ENCODE results near the gene RANBP3. TPM values are rescaled to one million over a fixed set of nuclear protein-coding genes. Genes with fewer than 3 reads are reported as not detected.
A peak's percentile ranks its signal among the peaks of the same experiment; 100 is the strongest.

The RANBP3 gene
- total RNA-seq, 1 experiment from 2014 or later = 44.1 TPM

- CTCF ChIA-PET = no interaction called here
Observed at GRCh38 chr19:5907241-5907640, 70.7 kb downstream of the RANBP3 start.

GRCh38 chr19:5905114-5905778, 72.7 kb downstream of the RANBP3 start:
- BruUV-seq (replicated peaks) = TSS peak; percentile 23
- Histone ChIP-seq H3K4me3 (peak overlapping the region; percentile 88), H3K9me2 (ENCODE audit: insufficient read depth) (no peaks in the 10 kb centered on the region), H3K79me2 (ENCODE audit: low read depth) (peaks cover 33% of the 10 kb centered on the region), H3K4me1 (replicated peaks; ENCODE audit: insufficient read depth) (peaks cover 7% of the 10 kb centered on the region; the same call in 1 of the 2 replicates), H4K20me1 (ENCODE audit: insufficient read depth) (peaks cover 8% of the 10 kb centered on the region; the same call in 1 of the 2 replicates), H3K4me2 (peak overlapping the region; percentile 79), H3K27me3 (ENCODE audit: insufficient read depth, low read depth) (no peaks in the 10 kb centered on the region), H3F3A (ENCODE audit: insufficient read depth, low read depth) (no peaks in the 10 kb centered on the region), H3K36me3 (ENCODE audit: low read depth) (no peaks in the 10 kb centered on the region), H2AFZ (peak overlapping the region; percentile 91), H3K9me3 (ENCODE audit: insufficient read depth, low read depth) (no peaks in the 10 kb centered on the region), H3K27ac (no peak overlapping the region)
- ChIA-PET POLR2A (ENCODE audit: unreplicated experiment) (no interaction called here), CTCF (no interaction called here)
- no peak for DNase-seq
- intact Hi-C loops (cut with micrococcal nuclease; ENCODE audit: unreplicated experiment) = loop anchor here (2.0 kb wide), 1 partner anchor 54 kb away; the partner anchor contains the start of gene FUT3
- TF ChIP-seq CTCF (conservative IDR thresholded peaks at IDR 0.05) = no peak
- no peak for TF ChIP-seq EZH2 (IDR thresholded peaks at IDR 0.05; ENCODE audit: low read depth)

More at GRCh38 chr19:5907241-5907640, 70.7 kb downstream of the RANBP3 start:
- H3K27me3 ChIP-seq (ENCODE audit: insufficient read depth, low read depth) = no peaks in the 10 kb centered on the region
- no peak overlapping the region for H2AFZ ChIP-seq
- no peaks in the 10 kb centered on the region for H3K9me2 ChIP-seq (ENCODE audit: insufficient read depth)
- no peaks in the 10 kb centered on the region for H3F3A ChIP-seq (ENCODE audit: insufficient read depth, low read depth)
- TF ChIP-seq EZH2 (IDR thresholded peaks at IDR 0.05; ENCODE audit: low read depth) = no peak
- no peak for TF ChIP-seq CTCF (conservative IDR thresholded peaks at IDR 0.05)
- intact Hi-C loops (cut with micrococcal nuclease; ENCODE audit: unreplicated experiment) = no loop called here
- peaks cover 13% of the 10 kb centered on the region for H3K79me2 ChIP-seq (ENCODE audit: low read depth)
- no peaks in the 10 kb centered on the region; the same call in 1 of the 2 replicates for H4K20me1 ChIP-seq (ENCODE audit: insufficient read depth)
- no TSS peak for BruUV-seq (replicated peaks)
- no peak overlapping the region for H3K4me3 ChIP-seq
- H3K27ac ChIP-seq = no peak overlapping the region
- H3K36me3 ChIP-seq (ENCODE audit: low read depth) = no peaks in the 10 kb centered on the region
- H3K4me2 ChIP-seq = no peak overlapping the region
- POLR2A ChIA-PET (ENCODE audit: unreplicated experiment) = no interaction called here
- DNase-seq = no peak
- H3K9me3 ChIP-seq (ENCODE audit: insufficient read depth, low read depth) = no peaks in the 10 kb centered on the region
- peaks cover 4% of the 10 kb centered on the region; the same call in 1 of the 2 replicates for H3K4me1 ChIP-seq (replicated peaks; ENCODE audit: insufficient read depth)

- no peaks in the 10 kb centered on the region for H3K36me3 ChIP-seq (ENCODE audit: low read depth)
- H3K27me3 ChIP-seq (ENCODE audit: insufficient read depth, low read depth) = no peaks in the 10 kb centered on the region
- peak; percentile 98 to 99 for DNase-seq
- intact Hi-C loops (cut with micrococcal nuclease; ENCODE audit: unreplicated experiment) = loop anchor here (1.0 to 2.0 kb wide), 2 partner anchors 10 to 54 kb away; partner anchors contain the start of genes CAPS and FUT3
- no peaks in the 10 kb centered on the region for H3K9me3 ChIP-seq (ENCODE audit: insufficient read depth, low read depth)
- H3K4me1 ChIP-seq (replicated peaks; ENCODE audit: insufficient read depth) = peaks cover 7% of the 10 kb centered on the region; the same call in 1 of the 2 replicates
- H4K20me1 ChIP-seq (ENCODE audit: insufficient read depth) = peaks cover 15% of the 10 kb centered on the region; the same call in 1 of the 2 replicates
- H3K4me3 ChIP-seq = peak within 1 kb of the TSS; percentile 97
- no peaks in the 10 kb centered on the region for H3K9me2 ChIP-seq (ENCODE audit: insufficient read depth)
- peak within 1 kb of the TSS; percentile 89 for H3K27ac ChIP-seq
- H3K4me2 ChIP-seq = peak within 1 kb of the TSS; percentile 79
- no peaks in the 10 kb centered on the region for H3F3A ChIP-seq (ENCODE audit: insufficient read depth, low read depth)
- H2AFZ ChIP-seq = peak within 1 kb of the TSS; percentile 91
- TF ChIP-seq EZH2 (IDR thresholded peaks at IDR 0.05; ENCODE audit: low read depth) (no peak), CTCF (conservative IDR thresholded peaks at IDR 0.05) (no peak)
- CTCF ChIA-PET = interaction anchor here (0.9 to 1.9 kb wide), 3 partner anchors 64 to 215 kb away, joined by 4 to 13 read pairs (median 10); no protein-coding TSS in a partner anchor
- no TSS peak for BruUV-seq (replicated peaks)
- H3K79me2 ChIP-seq (ENCODE audit: low read depth) = peaks cover 39% of the 10 kb centered on the region
- POLR2A ChIA-PET (ENCODE audit: unreplicated experiment) = interaction anchor here (0.6 to 1.0 kb wide), 2 partner anchors 75 to 77 kb away, joined by 3 to 18 read pairs; no protein-coding TSS in a partner anchor
Observed at GRCh38 chr19:5904352-5905113, 73.4 kb downstream of the RANBP3 start, which contains the start of gene VMAC. TSS of gene VMAC (plus strand) at chr19:5904872. CDS start at chr19:5904891, 19 bp downstream.

Data from PC-9 (cell line).